Fibroblast of pulmonary artery (primary cell): Measurements from ENCODE around the gene PGLYRP2.

Experiments
- DNase-seq: peaks from one replicate; pipeline ENCODE4 v3.0.0-alpha.2; 2010; ENCODE audit warnings: low read depth
- H3K4me3 ChIP-seq: replicated peaks from 2 replicates; pipeline ENCODE4 v1.5.1; 2011; ENCODE audit warnings: low read depth, mild to moderate bottlenecking, control low read depth, low read length, moderate library complexity
- CTCF ChIP-seq: IDR thresholded peaks from 2 replicates; pipeline ENCODE4 v1.5.1; 2011; ENCODE audit warnings: mild to moderate bottlenecking, control low read depth, low read length, inconsistent platforms; ENCODE audit errors: missing control alignments

The PGLYRP2 gene

GRCh38 chr19:15506074-15506571, 26.8 kb upstream of the PGLYRP2 start:
- no peak overlapping the region for H3K4me3 ChIP-seq
- no peak for DNase-seq
- no peak for TF ChIP-seq CTCF

- H3K4me3 ChIP-seq, result no peak overlapping the region
- DNase-seq, result no peak
- TF ChIP-seq CTCF, result no peak
These were observed 23.0 kb upstream of the PGLYRP2 start for GRCh38 chr19:15502264-15502663.

GRCh38 chr19:15501596-15501995, 22.3 kb upstream of the PGLYRP2 start:
- TF ChIP-seq CTCF, result no peak

GRCh38 chr19:15498910-15499309, 19.6 kb upstream of the PGLYRP2 start:
- no peak overlapping the region for H3K4me3 ChIP-seq
- no peak for DNase-seq
- TF ChIP-seq CTCF, result no peak

More at GRCh38 chr19:15501596-15501995, 22.3 kb upstream of the PGLYRP2 start:
- DNase-seq, result no peak
- H3K4me3 ChIP-seq, result no peak overlapping the region

GRCh38 chr19:15498156-15498858, 19.0 kb upstream of the PGLYRP2 start:
- no peak overlapping the region for H3K4me3 ChIP-seq
- TF ChIP-seq CTCF, result no peak

GRCh38 chr19:15495151-15495550, 15.8 kb upstream of the PGLYRP2 start:
- no peak overlapping the region for H3K4me3 ChIP-seq
- TF ChIP-seq CTCF, result no peak
- no peak for DNase-seq

More at GRCh38 chr19:15498156-15498858, 19.0 kb upstream of the PGLYRP2 start:
- no peak for DNase-seq
